GM13977 (cell line): Measurements from ENCODE around the gene CKAP5.

Experiments
- DNase-seq: peaks from one replicate; pipeline ENCODE4 v3.0.0; 2012; ENCODE audit warnings: low spot score
- CTCF ChIP-seq: IDR thresholded peaks from 2 replicates; pipeline ENCODE4 v1.5.1; 2012; ENCODE audit warnings: mild to moderate bottlenecking, control low read depth; ENCODE audit not compliant: insufficient read depth; ENCODE audit errors: extremely low read depth, missing control alignments
- in situ Hi-C: fragments of 300-500 bp; cut with MboI; formaldehyde crosslinking; loops from one replicate; pipeline ENCODE4 v1.12.0; 2022; ENCODE audit warnings: low sequenced_read_pairs, low pct_unique_long_range_greater_than_20kb, mixed read lengths, inconsistent platforms; ENCODE audit not compliant: unreplicated experiment

The CKAP5 gene

GRCh38 chr11:46835897-46836296, 10.2 kb downstream of the CKAP5 start:
- in situ Hi-C loops: no loop called here
- no peak for TF ChIP-seq CTCF
- DNase-seq: no peak

- in situ Hi-C loops: no loop called here
- no peak for DNase-seq
- no peak for TF ChIP-seq CTCF
Observed at GRCh38 chr11:46834821-46835220, 11.3 kb downstream of the CKAP5 start.

GRCh38 chr11:46832511-46833214, 13.4 kb downstream of the CKAP5 start:
- DNase-seq: no peak
- in situ Hi-C loops: no loop called here
- no peak for TF ChIP-seq CTCF

- in situ Hi-C loops: no loop called here
- no peak for DNase-seq
- TF ChIP-seq CTCF: no peak
Observed at GRCh38 chr11:46827995-46828394, 18.1 kb downstream of the CKAP5 start.

- in situ Hi-C loops: no loop called here
- peak; percentile 73 for DNase-seq
Observed at GRCh38 chr11:46826310-46827044, 19.6 kb downstream of the CKAP5 start.

More at GRCh38 chr11:46826310-46827044, 19.6 kb downstream of the CKAP5 start:
- no peak for TF ChIP-seq CTCF
